ENCODE results near the gene HOXD11. TPM values are rescaled to one million over a fixed set of nuclear protein-coding genes. Genes with fewer than 3 reads are reported as not detected.

Gene HOXD11
- total RNA-seq, 1 donor from 2014 or later = not detected

DNA sequence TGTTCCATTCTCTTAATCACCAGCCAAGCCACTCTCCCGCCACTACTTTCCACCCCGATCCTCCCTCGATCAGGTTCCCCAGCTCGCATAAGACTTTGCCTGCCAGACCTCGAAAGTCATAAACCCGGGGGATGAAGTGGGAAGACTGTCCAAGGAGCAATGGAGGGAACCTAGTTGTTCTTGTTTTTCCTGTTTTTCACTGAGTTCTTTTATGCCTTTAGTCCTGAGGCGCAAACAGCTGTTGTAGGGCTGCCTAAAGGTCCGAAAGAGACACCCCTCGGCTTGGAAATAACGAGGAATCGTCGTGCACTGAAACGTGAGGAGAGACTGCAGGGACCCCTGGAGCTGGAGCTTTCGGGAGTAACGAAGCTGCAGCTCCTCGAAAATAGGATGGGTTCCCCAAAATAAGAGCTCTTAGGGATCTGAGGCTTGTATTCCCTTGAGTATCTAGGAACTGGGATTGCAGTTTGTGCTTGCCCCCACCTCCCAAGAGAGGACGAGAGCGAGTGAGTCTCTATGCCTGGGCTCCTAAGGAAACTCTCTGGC is 9.2 kb upstream of the HOXD11 start:
- Mint-ChIP-seq H3K4me1 (ENCODE audit: low read depth, unreplicated experiment) (peaks cover 14% of the 10 kb centered on the region), H3K27ac (ENCODE audit: unreplicated experiment) (peak overlapping the region; percentile 12), H3K4me3 (ENCODE audit: unreplicated experiment) (peak overlapping the region; percentile 82), H3K36me3 (ENCODE audit: unreplicated experiment) (peaks cover 4% of the 10 kb centered on the region), H3K27me3 (ENCODE audit: unreplicated experiment) (peaks cover 49% of the 10 kb centered on the region), H3K9me3 (ENCODE audit: unreplicated experiment) (peaks cover 18% of the 10 kb centered on the region)
- TF ChIP-seq, protein P1, sequence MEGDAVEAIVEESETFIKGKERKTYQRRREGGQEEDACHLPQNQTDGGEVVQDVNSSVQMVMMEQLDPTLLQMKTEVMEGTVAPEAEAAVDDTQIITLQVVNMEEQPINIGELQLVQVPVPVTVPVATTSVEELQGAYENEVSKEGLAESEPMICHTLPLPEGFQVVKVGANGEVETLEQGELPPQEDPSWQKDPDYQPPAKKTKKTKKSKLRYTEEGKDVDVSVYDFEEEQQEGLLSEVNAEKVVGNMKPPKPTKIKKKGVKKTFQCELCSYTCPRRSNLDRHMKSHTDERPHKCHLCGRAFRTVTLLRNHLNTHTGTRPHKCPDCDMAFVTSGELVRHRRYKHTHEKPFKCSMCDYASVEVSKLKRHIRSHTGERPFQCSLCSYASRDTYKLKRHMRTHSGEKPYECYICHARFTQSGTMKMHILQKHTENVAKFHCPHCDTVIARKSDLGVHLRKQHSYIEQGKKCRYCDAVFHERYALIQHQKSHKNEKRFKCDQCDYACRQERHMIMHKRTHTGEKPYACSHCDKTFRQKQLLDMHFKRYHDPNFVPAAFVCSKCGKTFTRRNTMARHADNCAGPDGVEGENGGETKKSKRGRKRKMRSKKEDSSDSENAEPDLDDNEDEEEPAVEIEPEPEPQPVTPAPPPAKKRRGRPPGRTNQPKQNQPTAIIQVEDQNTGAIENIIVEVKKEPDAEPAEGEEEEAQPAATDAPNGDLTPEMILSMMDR (IDR thresholded peaks at IDR 0.05; ENCODE audit: partially characterized antibody, unreplicated experiment) = no peak
- no peak for DNase-seq

DNA sequence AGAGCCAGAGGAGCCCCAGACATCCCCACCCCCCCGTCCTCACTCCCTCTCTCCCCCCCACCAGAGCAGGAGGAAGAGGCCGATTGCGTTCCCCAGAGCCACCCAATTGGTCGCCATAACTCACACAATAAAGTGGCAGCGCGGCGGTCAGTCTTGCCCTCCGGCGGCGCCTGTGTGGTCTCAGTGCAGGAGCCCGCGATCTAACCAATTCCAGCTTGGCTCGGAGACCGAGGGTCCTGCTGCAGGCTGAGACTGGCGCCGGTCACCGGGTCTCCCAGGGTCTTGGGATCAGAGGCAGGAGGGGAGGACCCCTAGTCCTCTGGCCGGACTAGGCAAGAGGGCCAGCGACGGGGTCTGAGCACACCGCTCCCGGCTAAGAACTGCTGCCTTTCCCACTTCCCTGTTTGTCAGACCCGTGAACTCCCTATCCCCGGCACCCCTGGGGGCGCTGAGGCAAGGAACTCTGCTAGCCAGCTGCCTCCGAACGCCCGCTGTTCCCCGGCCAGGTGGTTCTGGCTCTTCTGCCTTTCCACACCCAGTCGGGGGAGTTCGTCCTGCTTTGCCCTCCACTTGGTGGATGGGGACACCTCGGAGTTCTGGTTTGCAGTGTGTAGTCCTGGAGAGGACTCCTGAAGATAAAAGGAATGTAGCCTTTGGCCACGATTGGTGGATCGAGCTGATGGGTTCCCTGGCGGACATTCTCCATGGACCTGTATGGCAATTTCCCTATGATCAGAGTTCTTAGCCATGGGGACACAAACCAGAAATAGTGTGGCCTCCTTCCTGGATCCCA is 8.5 kb upstream of the HOXD11 start:
- Mint-ChIP-seq H3K4me1 (ENCODE audit: low read depth, unreplicated experiment) (peaks cover 14% of the 10 kb centered on the region), H3K36me3 (ENCODE audit: unreplicated experiment) (peaks cover 4% of the 10 kb centered on the region), H3K27ac (ENCODE audit: unreplicated experiment) (no peak overlapping the region), H3K4me3 (ENCODE audit: unreplicated experiment) (peak overlapping the region; percentile 82), H3K9me3 (ENCODE audit: unreplicated experiment) (peaks cover 17% of the 10 kb centered on the region), H3K27me3 (ENCODE audit: unreplicated experiment) (peaks cover 52% of the 10 kb centered on the region)
- DNase-seq = no peak
- TF ChIP-seq, protein P1 (IDR thresholded peaks at IDR 0.05; ENCODE audit: partially characterized antibody, unreplicated experiment) = no peak

DNA sequence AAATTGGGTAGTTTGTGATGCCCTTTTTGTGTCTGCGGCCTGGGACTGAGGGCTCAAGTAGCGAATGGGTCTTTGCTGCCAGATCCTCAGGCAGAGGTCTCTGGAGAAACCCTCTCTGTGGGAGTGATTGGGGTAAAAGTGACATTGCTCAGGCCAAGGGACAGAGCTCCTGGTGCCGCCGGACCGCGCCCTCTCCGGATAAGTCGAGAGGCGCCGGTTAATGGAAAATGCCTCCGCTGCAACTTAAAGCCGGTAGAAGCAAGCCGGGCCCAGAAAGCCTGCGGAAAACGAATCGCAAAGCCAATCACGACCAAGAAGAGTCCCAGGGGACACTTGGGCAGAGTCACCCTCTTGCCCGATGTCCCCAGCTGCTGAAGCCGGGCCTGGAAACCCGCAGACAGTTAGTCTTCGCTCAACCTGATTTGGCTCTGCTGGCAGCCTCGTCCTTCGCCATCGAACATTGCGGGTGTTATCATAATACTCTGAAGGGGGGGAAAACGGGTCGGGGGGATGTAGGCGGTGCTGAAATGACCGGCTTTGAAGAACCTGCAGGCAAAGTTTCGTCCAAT is 7.8 kb upstream of the HOXD11 start:
- no peak for DNase-seq
- no peaks in the 10 kb centered on the region for H3K36me3 Mint-ChIP-seq (ENCODE audit: unreplicated experiment)
- peak overlapping the region; percentile 49 for H3K4me3 Mint-ChIP-seq (ENCODE audit: unreplicated experiment)
- H3K9me3 Mint-ChIP-seq (ENCODE audit: unreplicated experiment) = peaks cover 13% of the 10 kb centered on the region
- peaks cover 14% of the 10 kb centered on the region for H3K4me1 Mint-ChIP-seq (ENCODE audit: low read depth, unreplicated experiment)
- H3K27me3 Mint-ChIP-seq (ENCODE audit: unreplicated experiment) = peaks cover 49% of the 10 kb centered on the region
- H3K27ac Mint-ChIP-seq (ENCODE audit: unreplicated experiment) = no peak overlapping the region
- TF ChIP-seq, protein P1 (IDR thresholded peaks at IDR 0.05; ENCODE audit: partially characterized antibody, unreplicated experiment) = no peak

DNA sequence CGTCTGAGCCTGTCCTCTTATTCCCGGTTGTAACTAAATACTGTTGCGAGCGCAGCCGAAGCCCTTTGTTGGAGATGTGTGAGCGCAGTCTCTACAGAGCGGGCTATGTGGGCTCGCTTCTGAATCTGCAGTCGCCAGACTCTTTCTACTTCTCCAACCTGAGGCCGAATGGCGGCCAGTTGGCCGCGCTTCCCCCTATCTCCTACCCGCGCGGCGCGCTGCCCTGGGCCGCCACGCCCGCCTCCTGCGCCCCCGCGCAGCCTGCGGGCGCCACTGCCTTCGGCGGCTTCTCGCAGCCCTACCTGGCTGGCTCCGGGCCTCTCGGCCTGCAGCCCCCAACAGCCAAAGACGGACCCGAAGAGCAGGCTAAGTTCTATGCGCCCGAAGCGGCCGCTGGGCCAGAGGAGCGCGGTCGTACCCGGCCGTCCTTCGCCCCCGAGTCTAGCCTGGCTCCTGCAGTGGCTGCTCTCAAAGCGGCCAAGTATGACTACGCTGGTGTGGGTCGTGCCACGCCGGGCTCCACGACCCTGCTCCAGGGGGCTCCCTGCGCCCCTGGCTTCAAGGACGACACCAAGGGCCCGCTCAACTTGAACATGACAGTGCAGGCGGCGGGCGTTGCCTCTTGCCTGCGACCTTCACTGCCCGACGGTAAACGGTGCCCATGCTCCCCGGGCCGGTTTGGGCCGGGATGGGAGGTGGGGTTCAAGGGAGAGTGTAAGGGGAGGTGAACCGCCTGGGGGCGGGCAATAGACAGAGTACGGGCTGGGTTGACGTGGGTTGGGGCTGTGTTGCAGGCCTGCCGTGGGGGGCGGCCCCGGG is 7.1 kb upstream of the HOXD11 start, which contains the start of gene HOXD12:
HOXD12 (plus strand) TSS at position 68 of the 819 bp plus-strand sequence; CDS start at position 75, 7 bp downstream.
- Mint-ChIP-seq H3K9me3 (ENCODE audit: unreplicated experiment) (peaks cover 11% of the 10 kb centered on the region), H3K27ac (ENCODE audit: unreplicated experiment) (no peak within 1 kb of the TSS), H3K36me3 (ENCODE audit: unreplicated experiment) (no peaks in the 10 kb centered on the region), H3K4me1 (ENCODE audit: low read depth, unreplicated experiment) (peaks cover 14% of the 10 kb centered on the region), H3K4me3 (ENCODE audit: unreplicated experiment) (peak within 1 kb of the TSS; percentile 49), H3K27me3 (ENCODE audit: unreplicated experiment) (peaks cover 49% of the 10 kb centered on the region)
- TF ChIP-seq, protein P1 (IDR thresholded peaks at IDR 0.05; ENCODE audit: partially characterized antibody, unreplicated experiment) = no peak
- DNase-seq = no peak
